H9 (cell line): Measurements from ENCODE around the gene PAQR4. TPM values are rescaled to one million over a fixed set of nuclear protein-coding genes. Genes with fewer than 3 reads are reported as not detected.
A peak's percentile ranks its signal among the peaks of the same experiment; 100 is the strongest.

Source experiments
- DNase-seq: peaks from one replicate; pipeline ENCODE4 v3.0.0-alpha.2; 2017
- H2AFZ ChIP-seq: one replicate; pipeline ENCODE4 v1.6.1; 2013; ENCODE audit warnings: mild to moderate bottlenecking, low read length, control low read depth, moderate library complexity
- H2AK5ac ChIP-seq: 2 replicates; pipeline ENCODE4 v1.6.1; 2013; ENCODE audit warnings: low read length, control low read depth, mixed read lengths; ENCODE audit not compliant: insufficient read length
- H2BK120ac ChIP-seq: one replicate; pipeline ENCODE4 v1.6.1; 2013; ENCODE audit warnings: low read depth, mild to moderate bottlenecking, low read length, control low read depth, inconsistent platforms; ENCODE audit not compliant: poor library complexity, severe bottlenecking
- H2BK12ac ChIP-seq: 2 replicates; pipeline ENCODE4 v1.6.1; 2013; ENCODE audit warnings: low read length, control low read depth, mixed read lengths, low read depth; ENCODE audit not compliant: insufficient read length
- H2BK15ac ChIP-seq: 2 replicates; pipeline ENCODE4 v1.6.1; 2013; ENCODE audit warnings: low read depth, low read length, control low read depth
- H2BK20ac ChIP-seq: one replicate; pipeline ENCODE4 v1.6.1; 2013; ENCODE audit warnings: low read depth, mild to moderate bottlenecking, low read length, control low read depth, inconsistent platforms; ENCODE audit not compliant: poor library complexity, severe bottlenecking
- H2BK5ac ChIP-seq: 2 replicates; pipeline ENCODE4 v1.6.1; 2013; ENCODE audit warnings: low read length, control low read depth, mixed read lengths; ENCODE audit not compliant: insufficient read length
- H3K14ac ChIP-seq: 2 replicates; pipeline ENCODE4 v1.6.1; 2013; ENCODE audit warnings: low read length, control low read depth; ENCODE audit not compliant: insufficient read depth
- H3K18ac ChIP-seq: 2 replicates; pipeline ENCODE4 v1.6.1; 2013; ENCODE audit warnings: low read depth, mild to moderate bottlenecking, mixed read lengths, low read length, control low read depth; ENCODE audit not compliant: insufficient read length
- H3K23ac ChIP-seq: 2 replicates; pipeline ENCODE4 v1.6.1; 2013; ENCODE audit warnings: low read length, control low read depth, mixed read lengths, low read depth; ENCODE audit not compliant: insufficient read length
- H3K23me2 ChIP-seq: 2 replicates; pipeline ENCODE4 v1.6.1; 2013; ENCODE audit warnings: low read depth, mild to moderate bottlenecking, mixed read lengths, low read length, control low read depth; ENCODE audit not compliant: insufficient read length, poor library complexity, severe bottlenecking
- H3K27ac ChIP-seq: 2 replicates; pipeline ENCODE4 v1.5.1; 2013; ENCODE audit warnings: low read length, control low read depth, mixed read lengths, low read depth; ENCODE audit not compliant: insufficient read length
- H3K27me3 ChIP-seq: 2 replicates; pipeline ENCODE4 v1.6.1; 2013; ENCODE audit warnings: low read length, control low read depth, inconsistent platforms; ENCODE audit not compliant: insufficient read depth
- H3K4ac ChIP-seq: 2 replicates; pipeline ENCODE4 v1.6.1; 2013; ENCODE audit warnings: low read depth, mild to moderate bottlenecking, control low read depth, inconsistent platforms, low read length, moderate library complexity
- H3K4me1 ChIP-seq: 2 replicates; pipeline ENCODE4 v1.6.1; 2013; ENCODE audit warnings: low read length, control low read depth, inconsistent platforms; ENCODE audit not compliant: insufficient read depth
- H3K4me2 ChIP-seq: 2 replicates; pipeline ENCODE4 v1.6.1; 2013; ENCODE audit warnings: low read length, control low read depth, mixed read lengths; ENCODE audit not compliant: insufficient read length, insufficient read depth
- H3K56ac ChIP-seq: 2 replicates; pipeline ENCODE4 v1.6.1; 2013; ENCODE audit warnings: low read depth, mild to moderate bottlenecking, mixed read lengths, low read length, control low read depth; ENCODE audit not compliant: insufficient read length
- H3K79me1 ChIP-seq: 2 replicates; pipeline ENCODE4 v1.6.1; 2013; ENCODE audit warnings: low read depth, mild to moderate bottlenecking, moderate library complexity, low read length, control low read depth, inconsistent platforms; ENCODE audit not compliant: insufficient read depth, poor library complexity, severe bottlenecking
- H3K79me2 ChIP-seq: 2 replicates; pipeline ENCODE4 v1.6.1; 2013; ENCODE audit warnings: low read length, control low read depth, inconsistent platforms; ENCODE audit not compliant: insufficient read depth
- H3K9ac ChIP-seq: 2 replicates; pipeline ENCODE4 v1.6.1; 2013; ENCODE audit warnings: low read length, control low read depth, mixed read lengths; ENCODE audit not compliant: insufficient read length; ENCODE audit errors: extremely low read depth
- H3K9me3 ChIP-seq: one replicate; pipeline ENCODE4 v1.6.1; 2013; ENCODE audit warnings: low read depth, low read length, inconsistent platforms; ENCODE audit not compliant: control insufficient read depth
- H3T11ph ChIP-seq: one replicate; pipeline ENCODE4 v1.6.1; 2013; ENCODE audit warnings: mild to moderate bottlenecking, low read length, control low read depth, inconsistent platforms
- H4K20me1 ChIP-seq: one replicate; pipeline ENCODE4 v1.6.1; 2013; ENCODE audit not compliant: control insufficient read depth, insufficient read length, insufficient read depth
- H4K5ac ChIP-seq: 2 replicates; pipeline ENCODE4 v1.6.1; 2013; ENCODE audit warnings: low read depth, mild to moderate bottlenecking, mixed read lengths, low read length, control low read depth; ENCODE audit not compliant: insufficient read length
- H4K8ac ChIP-seq: replicated peaks from 2 replicates; pipeline ENCODE4 v1.6.1; 2013; ENCODE audit warnings: low read length, control low read depth, mixed read lengths, low read depth; ENCODE audit not compliant: insufficient read length
- H4K91ac ChIP-seq: 2 replicates; pipeline ENCODE4 v1.6.1; 2013; ENCODE audit warnings: low read depth, mild to moderate bottlenecking, moderate library complexity, mixed read lengths, low read length, control low read depth; ENCODE audit not compliant: insufficient read length
- H3K27ac Mint-ChIP-seq, 3 experiments: 2 replicates in 2 of 3; 3 replicates in 1 of 3; pipeline ENCODE4 v1.8.0; 2020 to 2021; ENCODE audit warnings: mixed read lengths in 3 of 3, mild to moderate bottlenecking in 1 of 3, moderate library complexity in 1 of 3
- H3K27me3 Mint-ChIP-seq: 2 replicates; pipeline ENCODE4 v1.8.0; 2021; ENCODE audit warnings: low read depth, mild to moderate bottlenecking, moderate library complexity, mixed read lengths
- H3K36me3 Mint-ChIP-seq, 3 experiments: 2 replicates in 2 of 3; 3 replicates in 1 of 3; pipeline ENCODE4 v1.8.0; 2020 to 2021; ENCODE audit warnings: low read depth in 3 of 3, mixed read lengths in 3 of 3; ENCODE audit not compliant: insufficient read depth in 1 of 3
- H3K4me1 Mint-ChIP-seq, 2 experiments: 2 replicates each; pipeline ENCODE4 v1.8.0; 2020; ENCODE audit warnings: mixed read lengths in 2 of 2
- H3K4me3 Mint-ChIP-seq, 2 experiments: 2 replicates in 1 of 2; 3 replicates in 1 of 2; pipeline ENCODE4 v1.8.0; 2020 to 2021; ENCODE audit warnings: mild to moderate bottlenecking in 2 of 2, mixed read lengths in 2 of 2, moderate library complexity in 1 of 2
- H3K9me3 Mint-ChIP-seq, 2 experiments: 2 replicates in 1 of 2; 3 replicates in 1 of 2; pipeline ENCODE4 v1.8.0; 2020; ENCODE audit warnings: mild to moderate bottlenecking in 2 of 2, mixed read lengths in 2 of 2, moderate library complexity in 1 of 2
- WGBS: extraction: QIAGEN DNeasy Blood & Tissue Kit; methylation state at CpG from one replicate; pipeline ENCODE4 v1.1.7; 2013; ENCODE audit warnings: missing lambda C conversion rate, low lambda C conversion rate, mixed read lengths; ENCODE audit not compliant: insufficient read length; ENCODE audit errors: extremely low coverage; 5-methylcytosine and 5-hydroxymethylcytosine counted together
- total RNA-seq: library from RNA; stranded (reverse); gene quantifications from 2 replicates; pipeline ENCODE4 v1.2.1, GENCODE V29; 2021
- TF ChIP-seq, protein P1 (sequence below): fragments of 200-600 bp; sonication (generic); conservative IDR thresholded peaks from 3 replicates; pipeline ENCODE4 v1.8.0; 2021; ENCODE audit warnings: antibody characterized with exemption, mild to moderate bottlenecking

Gene PAQR4
- total RNA-seq, 1 experiment from 2014 or later, result 32.1 TPM

DNA sequence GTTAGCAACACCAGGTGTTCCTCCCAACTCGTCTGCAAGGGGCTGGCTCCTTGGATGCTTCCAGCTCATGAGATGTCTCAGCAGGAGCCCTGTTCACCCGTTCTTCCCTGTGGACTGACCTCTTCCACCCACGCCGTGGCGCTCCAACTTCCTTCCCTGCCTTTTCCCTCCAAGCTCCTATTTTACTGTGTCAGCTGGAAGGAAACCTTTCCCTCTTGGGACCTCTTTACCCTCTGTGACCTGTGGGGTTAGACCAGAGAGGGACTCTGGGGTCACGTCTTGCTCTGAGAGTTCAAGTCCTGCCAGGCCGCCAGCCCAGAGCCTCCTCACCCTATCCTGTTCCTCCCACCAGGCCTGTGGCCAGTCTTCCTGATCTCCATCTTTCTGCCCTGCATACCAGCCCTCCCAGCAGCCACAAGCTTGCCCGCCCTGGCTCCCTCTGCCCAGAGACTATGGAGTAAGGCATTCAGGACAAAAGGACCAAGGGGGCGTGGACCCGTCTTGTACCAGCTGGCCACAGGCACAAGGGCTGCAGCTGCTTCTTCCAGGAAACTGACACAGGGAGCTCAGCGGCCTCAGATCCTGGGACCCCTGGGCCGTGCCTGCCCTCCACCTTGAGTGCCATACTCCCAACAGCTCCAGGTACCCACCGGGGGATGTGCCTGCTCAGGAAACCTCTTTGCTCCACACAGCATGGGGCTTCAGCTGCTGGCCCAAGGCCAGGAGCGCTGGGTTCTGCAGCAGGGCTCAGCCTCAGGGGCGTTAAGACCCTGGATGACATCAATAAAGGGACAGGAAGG lies 3.0 kb downstream of the PAQR4 start:
- H2AK5ac ChIP-seq, result no peak overlapping the region
- no peak overlapping the region for H2BK15ac ChIP-seq
- H3K9me3 Mint-ChIP-seq, result no peaks in the 10 kb centered on the region
- H3K4me1 Mint-ChIP-seq, result peaks cover 18 to 21% of the 10 kb centered on the region in 2 experiments
- H3K23me2 ChIP-seq, result peaks cover 6% of the 10 kb centered on the region
- peak overlapping the region in 2 of 3 experiments; percentile 62 to 73; a peak in 3 of 7 replicates for H3K27ac Mint-ChIP-seq
- no peak overlapping the region for H2AFZ ChIP-seq
- no peak overlapping the region for H3K23ac ChIP-seq
- H3K14ac ChIP-seq, result no peak overlapping the region
- no peak overlapping the region for H3K9ac ChIP-seq
- no peak overlapping the region for H4K5ac ChIP-seq
- H3K4me1 ChIP-seq, result no peaks in the 10 kb centered on the region
- H3K9me3 ChIP-seq, result no peaks in the 10 kb centered on the region
- no peak overlapping the region for H2BK20ac ChIP-seq
- H3K79me2 ChIP-seq, result no peaks in the 10 kb centered on the region
- no peak overlapping the region for H4K91ac ChIP-seq
- H2BK12ac ChIP-seq, result no peak overlapping the region
- no peaks in the 10 kb centered on the region for H3K79me1 ChIP-seq
- H3T11ph ChIP-seq, result no peak overlapping the region
- H3K4me3 Mint-ChIP-seq, result peak overlapping the region in 1 of 2 experiments; percentile 21; a peak in 2 of 5 replicates
- no peak overlapping the region for H3K27ac ChIP-seq
- H3K56ac ChIP-seq, result no peak overlapping the region
- H4K20me1 ChIP-seq, result peaks cover 3% of the 10 kb centered on the region
- TF ChIP-seq, protein P1, sequence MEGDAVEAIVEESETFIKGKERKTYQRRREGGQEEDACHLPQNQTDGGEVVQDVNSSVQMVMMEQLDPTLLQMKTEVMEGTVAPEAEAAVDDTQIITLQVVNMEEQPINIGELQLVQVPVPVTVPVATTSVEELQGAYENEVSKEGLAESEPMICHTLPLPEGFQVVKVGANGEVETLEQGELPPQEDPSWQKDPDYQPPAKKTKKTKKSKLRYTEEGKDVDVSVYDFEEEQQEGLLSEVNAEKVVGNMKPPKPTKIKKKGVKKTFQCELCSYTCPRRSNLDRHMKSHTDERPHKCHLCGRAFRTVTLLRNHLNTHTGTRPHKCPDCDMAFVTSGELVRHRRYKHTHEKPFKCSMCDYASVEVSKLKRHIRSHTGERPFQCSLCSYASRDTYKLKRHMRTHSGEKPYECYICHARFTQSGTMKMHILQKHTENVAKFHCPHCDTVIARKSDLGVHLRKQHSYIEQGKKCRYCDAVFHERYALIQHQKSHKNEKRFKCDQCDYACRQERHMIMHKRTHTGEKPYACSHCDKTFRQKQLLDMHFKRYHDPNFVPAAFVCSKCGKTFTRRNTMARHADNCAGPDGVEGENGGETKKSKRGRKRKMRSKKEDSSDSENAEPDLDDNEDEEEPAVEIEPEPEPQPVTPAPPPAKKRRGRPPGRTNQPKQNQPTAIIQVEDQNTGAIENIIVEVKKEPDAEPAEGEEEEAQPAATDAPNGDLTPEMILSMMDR, result no peak
- WGBS, result no CpG with 5 or more reads among the region's 15 CpGs
- H3K36me3 Mint-ChIP-seq, result peaks cover 6 to 41% (median 32%) of the 10 kb centered on the region in 3 experiments; a peak in 6 of 7 replicates
- no peak overlapping the region for H2BK5ac ChIP-seq
- no peak overlapping the region for H2BK120ac ChIP-seq
- H4K8ac ChIP-seq, result no peak overlapping the region
- no peak overlapping the region for H3K4me2 ChIP-seq
- H3K27me3 Mint-ChIP-seq, result peaks cover 12% of the 10 kb centered on the region
- H3K27me3 ChIP-seq, result no peaks in the 10 kb centered on the region
- H3K18ac ChIP-seq, result no peak overlapping the region
- DNase-seq, result no peak
- H3K4ac ChIP-seq, result no peak overlapping the region
